Retinal pigment epithelial cell (primary cell): ENCODE data around the gene CERS2.

ENCODE experiments used
- DNase-seq: peaks from one replicate; pipeline ENCODE4 v3.0.0-alpha.2; 2010; ENCODE audit warnings: low read depth
- H3K4me3 ChIP-seq: 2 replicates; pipeline ENCODE4 v1.5.1; 2011; ENCODE audit warnings: mild to moderate bottlenecking, low read length, control low read depth, moderate library complexity
- CTCF ChIP-seq: conservative IDR thresholded peaks from 2 replicates; pipeline ENCODE4 v1.5.1; 2011; ENCODE audit warnings: low read depth, low read length, control low read depth, inconsistent platforms

The CERS2 gene

GRCh38 chr1:150973836-150974579, 627 bp downstream of the CERS2 start:
- no peak for DNase-seq
- H3K4me3 ChIP-seq: peak overlapping the region; percentile 80

GRCh38 chr1:150973258-150973835, 1.3 kb downstream of the CERS2 start:
- no peak for DNase-seq
- peak overlapping the region; percentile 80 for H3K4me3 ChIP-seq
- TF ChIP-seq CTCF: no peak

More at GRCh38 chr1:150973836-150974579, 627 bp downstream of the CERS2 start:
- TF ChIP-seq CTCF: no peak

GRCh38 chr1:150972417-150972940, 2.2 kb downstream of the CERS2 start:
- no peak for DNase-seq
- H3K4me3 ChIP-seq: peak overlapping the region; percentile 80
- TF ChIP-seq CTCF: no peak

GRCh38 chr1:150971583-150972416, 2.8 kb downstream of the CERS2 start:
- no peak for TF ChIP-seq CTCF
- no peak for DNase-seq
- H3K4me3 ChIP-seq: peak overlapping the region; percentile 13

GRCh38 chr1:150970808-150971582, 3.6 kb downstream of the CERS2 start:
- DNase-seq: no peak
- TF ChIP-seq CTCF: no peak
- H3K4me3 ChIP-seq: peak overlapping the region; percentile 13

- DNase-seq: no peak
- H3K4me3 ChIP-seq: no peak overlapping the region
- no peak for TF ChIP-seq CTCF
These were observed 5.0 kb downstream of the CERS2 start for GRCh38 chr1:150969626-150970025.
